ENCODE results near the gene ZMYND8. TPM values are rescaled to one million over a fixed set of nuclear protein-coding genes. Genes with fewer than 3 reads are reported as not detected.
"Not testable (repeated sequence)": the region's sequence is repeated elsewhere in the genome, so short reads cannot be mapped to it uniquely, and the experiment has no call there.

Gene ZMYND8
- total RNA-seq, 1 experiment from 2014 or later: 50.7 TPM

GRCh38 chr20:47178277-47178676 is 178.2 kb downstream of the ZMYND8 start:
- CTCF ChIA-PET: no interaction called here
- no TSS peak for BruUV-seq (replicated peaks)
- TF ChIP-seq POLR2AphosphoS5 (IDR thresholded peaks at IDR 0.05; ENCODE audit: low read depth, low read length): no peak
- TF ChIP-seq CTCF (IDR thresholded peaks at IDR 0.05): no peak
- TF ChIP-seq REST (IDR thresholded peaks at IDR 0.05; ENCODE audit: insufficient read depth in 1 of 2, low read depth in 2 of 2, low read length in 1 of 2): no peak
- no peak for TF ChIP-seq SIN3A (IDR thresholded peaks at IDR 0.05; ENCODE audit: borderline replicate concordance, insufficient read depth, low read depth, low read length)
- no peaks in the 10 kb centered on the region for H3K27me3 ChIP-seq (ENCODE audit: control insufficient read depth, insufficient read depth, low read length)
- no peaks in the 10 kb centered on the region for H3K4me1 ChIP-seq (ENCODE audit: control insufficient read depth, insufficient read depth, low read length)
- in situ Hi-C loops (cut with HindIII; ENCODE audit: low pct_unique_long_range_greater_than_20kb, low sequenced_read_pairs): no loop called here
- no peak overlapping the region for H3K27ac ChIP-seq (ENCODE audit: low read length)
- DNase-seq (ENCODE audit: low read depth, low spot score) (no peak), ATAC-seq (no peak)
- intact Hi-C loops (cut with micrococcal nuclease; ENCODE audit: unreplicated experiment): no loop called here
- no peak overlapping the region for H3K4me3 ChIP-seq (ENCODE audit: low read depth in 2 of 2, low read length in 2 of 2)
- H3K9me3 ChIP-seq (ENCODE audit: control insufficient read depth, insufficient read depth, low read depth, low read length): no peaks in the 10 kb centered on the region
- POLR2A ChIA-PET: no interaction called here
- H3K36me3 ChIP-seq (ENCODE audit: control insufficient read depth, insufficient read depth, low read length): no peaks in the 10 kb centered on the region

GRCh38 chr20:47176217-47176616 is 180.3 kb downstream of the ZMYND8 start:
- H3K4me1 ChIP-seq (ENCODE audit: control insufficient read depth, insufficient read depth, low read length); ATAC-seq; DNase-seq (ENCODE audit: low read depth, low spot score); intact Hi-C loops (cut with micrococcal nuclease; ENCODE audit: unreplicated experiment); BruUV-seq (replicated peaks); H3K9me3 ChIP-seq (ENCODE audit: control insufficient read depth, insufficient read depth, low read depth, low read length); H3K36me3 ChIP-seq (ENCODE audit: control insufficient read depth, insufficient read depth, low read length); POLR2A ChIA-PET; H3K4me3 ChIP-seq (ENCODE audit: low read depth in 2 of 2, low read length in 2 of 2); in situ Hi-C loops (cut with HindIII; ENCODE audit: low pct_unique_long_range_greater_than_20kb, low sequenced_read_pairs); H3K27me3 ChIP-seq (ENCODE audit: control insufficient read depth, insufficient read depth, low read length); H3K27ac ChIP-seq (ENCODE audit: low read length): not testable (repeated sequence)
- CTCF ChIA-PET: interaction anchor here (1.5 kb wide), 1 partner anchor 20 kb away, joined by 3 read pairs; no protein-coding TSS in a partner anchor

GRCh38 chr20:47175493-47175892 is 181.0 kb downstream of the ZMYND8 start:
- intact Hi-C loops (cut with micrococcal nuclease; ENCODE audit: unreplicated experiment): no loop called here
- no peak for TF ChIP-seq CTCF (IDR thresholded peaks at IDR 0.05)
- TF ChIP-seq POLR2AphosphoS5 (IDR thresholded peaks at IDR 0.05; ENCODE audit: low read depth, low read length): no peak
- TF ChIP-seq REST (IDR thresholded peaks at IDR 0.05; ENCODE audit: insufficient read depth in 1 of 2, low read depth in 2 of 2, low read length in 1 of 2): no peak
- no peak for TF ChIP-seq SIN3A (IDR thresholded peaks at IDR 0.05; ENCODE audit: borderline replicate concordance, insufficient read depth, low read depth, low read length)
- no peak for TF ChIP-seq TCF7L2 (IDR thresholded peaks at IDR 0.05; ENCODE audit: low read depth, low read length)
- Histone ChIP-seq H3K36me3 (ENCODE audit: control insufficient read depth, insufficient read depth, low read length) (no peaks in the 10 kb centered on the region), H3K27ac (ENCODE audit: low read length) (no peak overlapping the region), H3K9me3 (ENCODE audit: control insufficient read depth, insufficient read depth, low read depth, low read length) (no peaks in the 10 kb centered on the region), H3K4me1 (ENCODE audit: control insufficient read depth, insufficient read depth, low read length) (no peaks in the 10 kb centered on the region), H3K27me3 (ENCODE audit: control insufficient read depth, insufficient read depth, low read length) (no peaks in the 10 kb centered on the region), H3K4me3 (ENCODE audit: low read depth in 2 of 2, low read length in 2 of 2) (no peak overlapping the region)
- ATAC-seq: no peak
- no TSS peak for BruUV-seq (replicated peaks)
- CTCF ChIA-PET: interaction anchor here (1.5 kb wide), 1 partner anchor 21 kb away, joined by 3 read pairs; no protein-coding TSS in a partner anchor
- no peak for DNase-seq (ENCODE audit: low read depth, low spot score)
- POLR2A ChIA-PET: no interaction called here
- in situ Hi-C loops (cut with HindIII; ENCODE audit: low pct_unique_long_range_greater_than_20kb, low sequenced_read_pairs): no loop called here

Measured in Panc1 (cell line).